ENCODE results near the gene MARCO.

Gene MARCO

GRCh38 chr2:118942031-118942430 is at the start of gene MARCO:
Gene MARCO (plus strand): TSS chr2:118942194. CDS start chr2:118942301, 107 bp downstream.
- no peak for DNase-seq (ENCODE audit: low spot score)

GRCh38 chr2:118893100-118893499 is 48.9 kb upstream of the MARCO start:
- DNase-seq (ENCODE audit: low spot score): no peak

- no peak for DNase-seq (ENCODE audit: low spot score)
Measured at GRCh38 chr2:118902266-118903028, 39.5 kb upstream of the MARCO start.

- no peak for DNase-seq (ENCODE audit: low spot score)
Measured at GRCh38 chr2:118903029-118903351, 39.0 kb upstream of the MARCO start.

- DNase-seq (ENCODE audit: low spot score): no peak
Measured at GRCh38 chr2:118903551-118904479, 38.2 kb upstream of the MARCO start.

- DNase-seq (ENCODE audit: low spot score): no peak
Measured at GRCh38 chr2:118905206-118905605, 36.8 kb upstream of the MARCO start.

GRCh38 chr2:118906186-118906585 is 35.8 kb upstream of the MARCO start:
- DNase-seq (ENCODE audit: low spot score): no peak

GRCh38 chr2:118907759-118908158 is 34.2 kb upstream of the MARCO start:
- no peak for DNase-seq (ENCODE audit: low spot score)

GRCh38 chr2:118909191-118909590 is 32.8 kb upstream of the MARCO start:
- DNase-seq (ENCODE audit: low spot score): no peak

- DNase-seq (ENCODE audit: low spot score): no peak
Measured at GRCh38 chr2:118911166-118911856, 30.7 kb upstream of the MARCO start.

GRCh38 chr2:118911936-118912335 is 30.1 kb upstream of the MARCO start:
- DNase-seq (ENCODE audit: low spot score): no peak

GRCh38 chr2:118913131-118913802 is 28.7 kb upstream of the MARCO start:
- no peak for DNase-seq (ENCODE audit: low spot score)

- no peak for DNase-seq (ENCODE audit: low spot score)
Measured at GRCh38 chr2:118913803-118914645, 28.0 kb upstream of the MARCO start.

- no peak for DNase-seq (ENCODE audit: low spot score)
Measured at GRCh38 chr2:118914721-118915453, 27.1 kb upstream of the MARCO start.

- DNase-seq (ENCODE audit: low spot score): no peak
Measured at GRCh38 chr2:118918017-118918416, 24.0 kb upstream of the MARCO start.

GRCh38 chr2:118921646-118922045 is 20.3 kb upstream of the MARCO start:
- DNase-seq (ENCODE audit: low spot score): no peak

GRCh38 chr2:118922254-118922653 is 19.7 kb upstream of the MARCO start:
- no peak for DNase-seq (ENCODE audit: low spot score)

GRCh38 chr2:118923371-118923770 is 18.6 kb upstream of the MARCO start:
- DNase-seq (ENCODE audit: low spot score): no peak

GRCh38 chr2:118925476-118925875 is 16.5 kb upstream of the MARCO start:
- no peak for DNase-seq (ENCODE audit: low spot score)

- no peak for DNase-seq (ENCODE audit: low spot score)
Measured at GRCh38 chr2:118925981-118926380, 16.0 kb upstream of the MARCO start.
